ENCODE results near the gene ADAMTS17.

ADAMTS17 gene

DNA sequence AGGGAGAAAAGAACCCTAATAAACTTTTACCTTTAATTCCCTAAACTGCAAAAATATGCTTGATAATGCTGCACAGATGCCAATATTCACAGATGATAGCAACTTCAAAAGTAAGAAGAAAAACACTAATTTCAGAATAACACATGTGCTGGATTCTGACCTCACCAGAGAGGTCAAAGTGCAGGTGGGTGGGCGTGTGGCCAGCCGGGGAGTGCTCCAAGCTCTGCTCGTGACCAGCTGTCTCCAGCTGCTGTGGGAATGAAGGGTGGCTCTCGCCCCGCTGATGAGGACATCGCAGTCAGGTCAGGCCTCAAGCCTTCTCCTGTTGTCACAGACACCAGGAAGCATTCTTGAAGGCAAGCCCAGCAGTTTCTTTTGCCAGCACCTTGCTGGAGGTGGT, 57.1 kb downstream of the ADAMTS17 start:
- Histone ChIP-seq H3K36me3 (ENCODE audit: insufficient read depth, low read length) (no peaks in the 10 kb centered on the region), H3K27ac (ENCODE audit: low read depth, low read length) (no peak overlapping the region), H3K27me3 (ENCODE audit: control insufficient read depth in 1 of 2, insufficient read depth in 2 of 2, low read length in 2 of 2) (no peaks in the 10 kb centered on the region), H3K4me3 (ENCODE audit: low read depth in 1 of 2, low read length in 2 of 2) (no peak overlapping the region), H3K4me1 (ENCODE audit: insufficient read depth, low read length) (no peaks in the 10 kb centered on the region), H3K9me3 (ENCODE audit: low read length) (no peaks in the 10 kb centered on the region), H3K9ac (ENCODE audit: low read length) (no peak overlapping the region)

- no peaks in the 10 kb centered on the region for H3K4me1 ChIP-seq (ENCODE audit: insufficient read depth, low read length)
- no peaks in the 10 kb centered on the region for H3K9me3 ChIP-seq (ENCODE audit: low read length)
- H3K27ac ChIP-seq (ENCODE audit: low read depth, low read length): no peak overlapping the region
- no peaks in the 10 kb centered on the region for H3K36me3 ChIP-seq (ENCODE audit: insufficient read depth, low read length)
- no peaks in the 10 kb centered on the region for H3K27me3 ChIP-seq (ENCODE audit: control insufficient read depth in 1 of 2, insufficient read depth in 2 of 2, low read length in 2 of 2)
- H3K4me3 ChIP-seq (ENCODE audit: low read depth in 1 of 2, low read length in 2 of 2): no peak overlapping the region
- no peak overlapping the region for H3K9ac ChIP-seq (ENCODE audit: low read length)
Measured at GRCh38 chr15:100284191-100284590, 57.6 kb downstream of the ADAMTS17 start.

DNA sequence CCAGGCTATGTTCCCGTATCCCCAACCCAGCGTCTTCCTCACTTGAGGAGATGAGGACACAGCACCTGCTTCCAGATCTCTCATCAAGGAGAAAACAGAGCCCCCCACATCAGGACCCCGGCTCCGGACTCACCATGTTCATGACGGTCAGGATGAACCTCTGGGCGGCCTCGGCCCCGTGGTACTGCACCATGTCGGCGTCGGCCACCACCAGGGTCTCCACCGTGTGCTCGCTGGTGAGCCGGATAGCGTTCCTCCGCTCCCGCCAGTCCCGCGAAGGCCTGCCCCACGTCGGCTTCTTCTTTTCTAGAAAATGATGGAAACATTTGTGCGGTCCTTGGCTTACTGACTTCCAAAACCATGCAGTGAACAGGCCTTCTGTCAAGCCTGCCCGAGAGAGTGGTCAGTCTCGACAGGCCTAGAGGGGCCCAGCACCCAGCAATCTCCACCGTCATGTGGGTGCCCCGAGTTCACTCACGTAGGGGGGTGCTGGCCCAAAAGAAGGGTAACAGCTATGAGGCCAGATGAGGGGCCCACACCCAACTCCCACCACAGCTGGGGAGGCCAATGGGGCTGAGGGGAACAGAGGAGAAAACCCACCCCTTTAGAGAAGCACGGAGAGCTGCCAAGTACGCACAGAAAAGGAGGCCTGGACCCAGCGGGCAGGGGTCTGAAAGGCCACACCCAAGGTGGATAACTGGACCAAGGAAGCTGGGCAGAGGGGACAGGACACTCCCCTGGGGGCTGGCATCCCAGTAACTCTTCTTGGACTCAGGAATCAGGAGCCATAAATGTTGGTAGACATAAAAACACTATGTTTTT, 60.5 kb downstream of the ADAMTS17 start:
- no peaks in the 10 kb centered on the region for H3K36me3 ChIP-seq (ENCODE audit: insufficient read depth, low read length)
- H3K4me1 ChIP-seq (ENCODE audit: insufficient read depth, low read length): no peaks in the 10 kb centered on the region
- H3K9me3 ChIP-seq (ENCODE audit: low read length): no peaks in the 10 kb centered on the region
- no peak overlapping the region for H3K4me3 ChIP-seq (ENCODE audit: low read depth in 1 of 2, low read length in 2 of 2)
- H3K9ac ChIP-seq (ENCODE audit: low read length): no peak overlapping the region
- H3K27ac ChIP-seq (ENCODE audit: low read depth, low read length): no peak overlapping the region
- H3K27me3 ChIP-seq (ENCODE audit: control insufficient read depth in 1 of 2, insufficient read depth in 2 of 2, low read length in 2 of 2): no peaks in the 10 kb centered on the region

DNA sequence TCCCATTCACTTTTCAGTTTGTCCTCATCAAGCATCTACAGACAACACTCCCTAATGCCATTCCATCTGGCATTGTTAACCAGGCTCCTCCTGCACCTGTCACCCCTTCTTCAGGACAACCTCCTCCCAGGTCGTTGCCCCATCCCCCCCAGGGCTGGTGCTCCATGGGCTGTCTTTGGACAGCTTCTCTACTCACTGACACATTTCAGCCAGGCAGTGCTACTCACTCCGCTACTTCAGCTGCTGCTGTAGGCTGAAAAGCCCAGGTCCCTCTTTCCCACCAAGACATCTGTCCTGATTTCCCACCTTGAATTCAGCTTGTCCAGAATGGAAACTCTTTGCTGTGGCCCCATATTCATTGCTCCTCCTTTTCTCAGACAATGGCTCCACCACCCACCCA, 61.9 kb downstream of the ADAMTS17 start:
- H3K9ac ChIP-seq (ENCODE audit: low read length): no peak overlapping the region
- H3K4me3 ChIP-seq (ENCODE audit: low read depth in 1 of 2, low read length in 2 of 2): no peak overlapping the region
- no peak overlapping the region for H3K27ac ChIP-seq (ENCODE audit: low read depth, low read length)
- H3K9me3 ChIP-seq (ENCODE audit: low read length): no peaks in the 10 kb centered on the region
- no peaks in the 10 kb centered on the region for H3K4me1 ChIP-seq (ENCODE audit: insufficient read depth, low read length)
- H3K27me3 ChIP-seq (ENCODE audit: control insufficient read depth in 1 of 2, insufficient read depth in 2 of 2, low read length in 2 of 2): no peaks in the 10 kb centered on the region
- no peaks in the 10 kb centered on the region for H3K36me3 ChIP-seq (ENCODE audit: insufficient read depth, low read length)

GRCh38 chr15:100279446-100279845, 62.3 kb downstream of the ADAMTS17 start:
- Histone ChIP-seq H3K27me3 (ENCODE audit: control insufficient read depth in 1 of 2, insufficient read depth in 2 of 2, low read length in 2 of 2) (no peaks in the 10 kb centered on the region), H3K4me1 (ENCODE audit: insufficient read depth, low read length) (no peaks in the 10 kb centered on the region), H3K36me3 (ENCODE audit: insufficient read depth, low read length) (no peaks in the 10 kb centered on the region), H3K9ac (ENCODE audit: low read length) (no peak overlapping the region), H3K27ac (ENCODE audit: low read depth, low read length) (no peak overlapping the region), H3K4me3 (ENCODE audit: low read depth in 1 of 2, low read length in 2 of 2) (no peak overlapping the region), H3K9me3 (ENCODE audit: low read length) (no peaks in the 10 kb centered on the region)

DNA sequence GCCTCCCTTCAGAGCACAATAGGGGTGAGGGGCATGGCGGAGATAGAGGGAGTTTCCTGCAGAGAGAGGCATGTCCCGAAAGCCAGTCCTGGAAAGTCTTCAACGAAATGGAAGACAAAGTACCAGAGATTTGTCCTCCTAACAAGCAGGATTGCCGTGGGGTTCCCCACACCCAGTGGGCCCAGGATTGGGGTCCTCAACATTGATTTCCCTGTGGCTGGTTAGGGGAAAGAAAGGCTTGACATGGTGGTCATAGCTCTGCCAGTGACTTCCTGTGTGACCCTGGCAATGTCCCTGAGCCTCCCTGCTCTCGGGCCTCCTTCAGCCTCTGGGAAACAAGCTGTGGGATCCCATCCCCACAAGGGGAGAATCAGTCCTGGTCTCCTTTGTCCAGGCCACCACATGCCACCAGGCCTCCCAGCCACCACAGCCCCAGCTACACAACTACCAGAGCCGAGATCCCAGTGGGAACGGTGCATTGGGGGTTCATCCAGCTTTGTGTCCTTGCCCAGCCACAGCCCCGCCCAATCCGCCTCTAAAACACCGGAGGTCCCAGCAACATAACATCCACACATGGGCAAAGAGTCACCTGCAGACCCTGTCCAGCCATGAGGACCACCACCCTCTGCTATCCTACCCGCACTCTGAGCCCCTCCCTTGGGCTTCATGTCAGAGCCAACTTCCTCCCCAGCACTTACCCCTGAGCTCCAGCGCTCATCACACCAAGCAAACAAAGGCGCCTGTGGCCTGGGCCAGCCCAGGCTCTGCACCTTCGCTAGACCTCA, 63.0 kb downstream of the ADAMTS17 start:
- no peak overlapping the region for H3K27ac ChIP-seq (ENCODE audit: low read depth, low read length)
- H3K4me1 ChIP-seq (ENCODE audit: insufficient read depth, low read length): no peaks in the 10 kb centered on the region
- no peaks in the 10 kb centered on the region for H3K9me3 ChIP-seq (ENCODE audit: low read length)

DNA sequence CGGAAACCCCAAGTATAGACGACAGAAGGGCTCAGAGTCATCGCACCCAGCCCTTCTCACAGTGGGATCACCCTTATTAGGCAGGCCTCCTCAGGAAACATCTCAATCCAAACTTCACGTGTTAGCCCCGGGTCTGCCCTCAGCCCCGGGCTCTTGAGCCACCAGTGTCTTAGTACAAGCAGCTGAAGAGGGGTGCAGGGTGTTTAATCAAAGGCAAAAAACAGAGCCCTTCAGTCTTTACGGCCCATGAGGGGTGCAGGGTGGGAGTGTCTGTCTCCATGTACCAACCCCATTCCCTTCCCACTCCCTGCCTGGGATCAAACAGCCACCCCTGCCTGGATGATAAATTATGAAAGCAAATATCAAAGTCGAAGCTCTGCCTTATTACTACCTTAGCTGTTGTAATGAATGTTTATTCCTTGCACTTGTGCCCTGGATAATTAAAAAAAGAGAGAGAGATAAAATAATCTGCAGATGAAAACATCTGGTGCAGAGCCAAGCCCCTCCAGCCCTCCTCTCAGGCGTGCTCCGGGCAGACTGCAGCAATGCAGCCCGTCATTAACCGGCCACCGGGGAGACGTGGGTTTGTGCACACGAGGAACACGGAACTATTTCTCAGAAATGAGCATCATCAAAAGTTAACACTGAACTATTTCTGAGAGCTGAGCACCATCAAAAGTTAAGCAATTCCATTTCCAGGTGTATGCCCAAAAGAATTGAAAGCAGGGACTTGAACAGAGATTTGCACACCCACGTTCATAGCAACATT, 64.5 kb downstream of the ADAMTS17 start:
- no peak overlapping the region for H3K27ac ChIP-seq (ENCODE audit: low read depth, low read length)
- H3K9ac ChIP-seq (ENCODE audit: low read length): no peak overlapping the region
- H3K9me3 ChIP-seq (ENCODE audit: low read length): peaks cover 11% of the 10 kb centered on the region
- no peaks in the 10 kb centered on the region for H3K27me3 ChIP-seq (ENCODE audit: control insufficient read depth in 1 of 2, insufficient read depth in 2 of 2, low read length in 2 of 2)
- no peaks in the 10 kb centered on the region for H3K36me3 ChIP-seq (ENCODE audit: insufficient read depth, low read length)
- no peak overlapping the region for H3K4me3 ChIP-seq (ENCODE audit: low read depth in 1 of 2, low read length in 2 of 2)
- no peaks in the 10 kb centered on the region for H3K4me1 ChIP-seq (ENCODE audit: insufficient read depth, low read length)

More for the DNA sequence above, 63.0 kb downstream of the ADAMTS17 start:
- Histone ChIP-seq H3K36me3 (ENCODE audit: insufficient read depth, low read length) (no peaks in the 10 kb centered on the region), H3K4me3 (ENCODE audit: low read depth in 1 of 2, low read length in 2 of 2) (no peak overlapping the region), H3K27me3 (ENCODE audit: control insufficient read depth in 1 of 2, insufficient read depth in 2 of 2, low read length in 2 of 2) (no peaks in the 10 kb centered on the region), H3K9ac (ENCODE audit: low read length) (no peak overlapping the region)

- H3K9ac ChIP-seq (ENCODE audit: low read length): no peak overlapping the region
- no peak overlapping the region for H3K4me3 ChIP-seq (ENCODE audit: low read depth in 1 of 2, low read length in 2 of 2)
- peaks cover 11% of the 10 kb centered on the region for H3K9me3 ChIP-seq (ENCODE audit: low read length)
- no peak overlapping the region for H3K27ac ChIP-seq (ENCODE audit: low read depth, low read length)
- H3K27me3 ChIP-seq (ENCODE audit: control insufficient read depth in 1 of 2, insufficient read depth in 2 of 2, low read length in 2 of 2): no peaks in the 10 kb centered on the region
- no peaks in the 10 kb centered on the region for H3K36me3 ChIP-seq (ENCODE audit: insufficient read depth, low read length)
- no peaks in the 10 kb centered on the region for H3K4me1 ChIP-seq (ENCODE audit: insufficient read depth, low read length)
Measured at GRCh38 chr15:100276506-100276905, 65.3 kb downstream of the ADAMTS17 start.

GRCh38 chr15:100275641-100276040, 66.1 kb downstream of the ADAMTS17 start:
- H3K9me3 ChIP-seq (ENCODE audit: low read length): peaks cover 11% of the 10 kb centered on the region
- H3K27ac ChIP-seq (ENCODE audit: low read depth, low read length): no peak overlapping the region
- no peak overlapping the region for H3K9ac ChIP-seq (ENCODE audit: low read length)
- no peaks in the 10 kb centered on the region for H3K36me3 ChIP-seq (ENCODE audit: insufficient read depth, low read length)
- no peaks in the 10 kb centered on the region for H3K27me3 ChIP-seq (ENCODE audit: control insufficient read depth in 1 of 2, insufficient read depth in 2 of 2, low read length in 2 of 2)
- H3K4me3 ChIP-seq (ENCODE audit: low read depth in 1 of 2, low read length in 2 of 2): no peak overlapping the region
- no peaks in the 10 kb centered on the region for H3K4me1 ChIP-seq (ENCODE audit: insufficient read depth, low read length)

DNA sequence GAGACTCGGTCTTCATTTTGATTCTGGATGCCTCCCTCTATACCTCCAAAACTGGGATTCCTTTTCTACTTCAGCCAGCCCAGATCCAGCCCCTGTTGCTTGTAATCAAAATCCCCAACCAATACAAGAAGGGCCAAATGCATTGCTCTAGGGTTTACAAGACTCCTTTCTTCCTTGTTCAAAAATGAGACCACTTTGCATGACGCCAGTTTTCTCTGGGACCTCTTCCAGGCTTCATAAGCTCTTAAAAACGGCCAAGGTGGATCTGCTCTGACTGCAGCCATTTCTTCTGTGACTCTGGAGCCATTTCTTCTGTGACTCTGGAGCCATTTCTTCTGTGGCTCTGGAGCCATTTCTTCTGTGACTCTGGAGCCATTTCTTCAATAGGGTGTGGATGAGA, 71.9 kb downstream of the ADAMTS17 start:
- Histone ChIP-seq H3K9ac (ENCODE audit: low read length) (no peak overlapping the region), H3K36me3 (ENCODE audit: insufficient read depth, low read length) (no peaks in the 10 kb centered on the region), H3K9me3 (ENCODE audit: low read length) (peaks cover 11% of the 10 kb centered on the region), H3K4me1 (ENCODE audit: insufficient read depth, low read length) (no peaks in the 10 kb centered on the region), H3K27ac (ENCODE audit: low read depth, low read length) (no peak overlapping the region), H3K27me3 (ENCODE audit: control insufficient read depth in 1 of 2, insufficient read depth in 2 of 2, low read length in 2 of 2) (no peaks in the 10 kb centered on the region), H3K4me3 (ENCODE audit: low read depth in 1 of 2, low read length in 2 of 2) (no peak overlapping the region)

- H3K27ac ChIP-seq (ENCODE audit: low read depth, low read length): no peak overlapping the region
- H3K9me3 ChIP-seq (ENCODE audit: low read length): no peaks in the 10 kb centered on the region
- no peaks in the 10 kb centered on the region for H3K4me1 ChIP-seq (ENCODE audit: insufficient read depth, low read length)
- no peaks in the 10 kb centered on the region for H3K27me3 ChIP-seq (ENCODE audit: control insufficient read depth in 1 of 2, insufficient read depth in 2 of 2, low read length in 2 of 2)
- H3K4me3 ChIP-seq (ENCODE audit: low read depth in 1 of 2, low read length in 2 of 2): no peak overlapping the region
- no peak overlapping the region for H3K9ac ChIP-seq (ENCODE audit: low read length)
- H3K36me3 ChIP-seq (ENCODE audit: insufficient read depth, low read length): no peaks in the 10 kb centered on the region
Measured at GRCh38 chr15:100266166-100266565, 75.6 kb downstream of the ADAMTS17 start.
